GM03348 (cell line): Measurements from ENCODE around the gene CEPT1.

Source experiments
- DNase-seq: peaks from one replicate; pipeline ENCODE4 v3.0.0; 2012; ENCODE audit warnings: low spot score

The CEPT1 gene

GRCh38 chr1:111193712-111194480, 53.9 kb downstream of the CEPT1 start:
- peak; percentile 48 for DNase-seq

- no peak for DNase-seq
Measured at GRCh38 chr1:111195002-111195684, 55.1 kb downstream of the CEPT1 start.

- DNase-seq: no peak
Measured at GRCh38 chr1:111196213-111196612, 56.2 kb downstream of the CEPT1 start.

- DNase-seq: peak; percentile 32
Measured at GRCh38 chr1:111197598-111198284, 57.7 kb downstream of the CEPT1 start.

- no peak for DNase-seq
Measured at GRCh38 chr1:111198836-111199235, 58.8 kb downstream of the CEPT1 start.

- no peak for DNase-seq
Measured at GRCh38 chr1:111199329-111199728, 59.3 kb downstream of the CEPT1 start.

- no peak for DNase-seq
Measured at GRCh38 chr1:111199881-111200801, 60.1 kb downstream of the CEPT1 start, which contains the start of gene DENND2D. Gene DENND2D, minus strand, starts transcription at chr1:111200646. Its CDS starts 187 bp downstream, at chr1:111200459.

GRCh38 chr1:111200802-111201161, 60.8 kb downstream of the CEPT1 start:
- DNase-seq: no peak

- no peak for DNase-seq
Measured at GRCh38 chr1:111201275-111202090, 61.5 kb downstream of the CEPT1 start.

GRCh38 chr1:111202366-111202706, 62.3 kb downstream of the CEPT1 start:
- DNase-seq: no peak

GRCh38 chr1:111202707-111203623, 62.9 kb downstream of the CEPT1 start:
- DNase-seq: no peak

GRCh38 chr1:111203681-111204200, 63.7 kb downstream of the CEPT1 start:
- peak; percentile 70 for DNase-seq

GRCh38 chr1:111204201-111204982, 64.4 kb downstream of the CEPT1 start:
- DNase-seq: peak; percentile 63

GRCh38 chr1:111204983-111205713, 65.1 kb downstream of the CEPT1 start:
- DNase-seq: no peak

- no peak for DNase-seq
Measured at GRCh38 chr1:111205714-111206050, 65.7 kb downstream of the CEPT1 start.

GRCh38 chr1:111208921-111209320, 68.9 kb downstream of the CEPT1 start:
- no peak for DNase-seq

- DNase-seq: no peak
Measured at GRCh38 chr1:111209622-111210021, 69.6 kb downstream of the CEPT1 start.

GRCh38 chr1:111211921-111212320, 71.9 kb downstream of the CEPT1 start:
- DNase-seq: no peak
